HEK293 (cell line): ENCODE measurements around the gene NEURL1.
A peak's percentile ranks its signal among the peaks of the same experiment; 100 is the strongest.

Source experiments
- HIC1 ChIP-seq: fragments of 450-650 bp; formaldehyde crosslinking; IDR thresholded peaks from 2 replicates; pipeline ENCODE4 v1.5.1; 2016; ENCODE audit warnings: missing biosample characterization, missing genetic modification characterization
- KLF17 ChIP-seq: fragments of 450-650 bp; formaldehyde crosslinking; IDR thresholded peaks from 2 replicates; pipeline ENCODE4 v1.5.1; 2016; ENCODE audit warnings: missing biosample characterization, missing genetic modification characterization
- MEIS1 ChIP-seq: sonication (generic); formaldehyde crosslinking; IDR thresholded peaks from 2 replicates; pipeline ENCODE4 v1.8.1; 2022; ENCODE audit warnings: missing genetic modification reagents, mild to moderate bottlenecking, borderline replicate concordance
- PBX3 ChIP-seq: sonication (generic); formaldehyde crosslinking; IDR thresholded peaks from 2 replicates; pipeline ENCODE4 v1.8.1; 2022; ENCODE audit warnings: mild to moderate bottlenecking, moderate library complexity, missing genetic modification reagents
- RBAK ChIP-seq: fragments of 450-650 bp; formaldehyde crosslinking; IDR thresholded peaks from 2 replicates; pipeline ENCODE4 v1.5.1; 2016; ENCODE audit warnings: missing biosample characterization, missing genetic modification characterization
- SCRT2 ChIP-seq: fragments of 450-650 bp; formaldehyde crosslinking; IDR thresholded peaks from 2 replicates; pipeline ENCODE4 v1.5.1; 2016; ENCODE audit warnings: missing biosample characterization, missing genetic modification characterization
- ZFHX2 ChIP-seq: fragments of 450-650 bp; formaldehyde crosslinking; conservative IDR thresholded peaks from 2 replicates; pipeline ENCODE4 v1.5.1; 2016; ENCODE audit warnings: missing biosample characterization, missing genetic modification characterization
- ZNF350 ChIP-seq: fragments of 450-650 bp; formaldehyde crosslinking; IDR thresholded peaks from 2 replicates; pipeline ENCODE4 v1.5.0; 2017; ENCODE audit warnings: missing biosample characterization, mild to moderate bottlenecking, missing genetic modification characterization
- ZNF398 ChIP-seq: fragments of 450-650 bp; formaldehyde crosslinking; IDR thresholded peaks from 2 replicates; pipeline ENCODE4 v1.5.1; 2017; ENCODE audit warnings: missing biosample characterization, missing genetic modification characterization
- ZNF473 ChIP-seq: fragments of 450-650 bp; formaldehyde crosslinking; IDR thresholded peaks from 2 replicates; pipeline ENCODE4 v1.5.1; 2017; ENCODE audit warnings: missing biosample characterization, missing genetic modification characterization
- ZNF76 ChIP-seq: fragments of 450-650 bp; formaldehyde crosslinking; IDR thresholded peaks from 2 replicates; pipeline ENCODE4; 2016; ENCODE audit warnings: low read depth, missing biosample characterization, missing genetic modification characterization, borderline replicate concordance
- ZNF791 ChIP-seq: fragments of 450-650 bp; formaldehyde crosslinking; IDR thresholded peaks from 2 replicates; pipeline ENCODE4 v1.5.1; 2016; ENCODE audit warnings: missing biosample characterization, missing genetic modification characterization
- ZSCAN4 ChIP-seq: fragments of 450-650 bp; formaldehyde crosslinking; IDR thresholded peaks from 2 replicates; pipeline ENCODE4 v1.5.1; 2017; ENCODE audit warnings: missing biosample characterization, missing genetic modification characterization
- TF ChIP-seq, protein P1 (sequence below): fragments of 450-650 bp; formaldehyde crosslinking; IDR thresholded peaks from 2 replicates; pipeline ENCODE4 v1.5.1; 2017; ENCODE audit warnings: missing biosample characterization, missing genetic modification characterization
- TF ChIP-seq, protein P2 (sequence below): fragments of 450-650 bp; formaldehyde crosslinking; conservative IDR thresholded peaks from 2 replicates; pipeline ENCODE4 v1.5.1; 2016; ENCODE audit warnings: low read depth, missing biosample characterization, missing genetic modification characterization
- TF ChIP-seq, protein P3 (sequence below): fragments of 450-650 bp; formaldehyde crosslinking; IDR thresholded peaks from 2 replicates; pipeline ENCODE4 v1.5.1; 2016; ENCODE audit warnings: missing biosample characterization, missing genetic modification characterization
- TF ChIP-seq, protein P4 (sequence below): fragments of 450-650 bp; formaldehyde crosslinking; IDR thresholded peaks from 2 replicates; pipeline ENCODE4 v1.5.1; 2016; ENCODE audit warnings: missing biosample characterization, missing genetic modification characterization

Gene NEURL1

GRCh38 chr10:103470761-103471653, 22.5 kb upstream of the NEURL1 start (continued):
- TF ChIP-seq HIC1 (tag by site-specific recombination) (no peak), ZNF398 (tag by site-specific recombination) (peak; percentile 36; the same call in 1 of the 2 replicates), ZNF791 (no peak), ZSCAN4 (tag by site-specific recombination) (no peak), KLF17 (tag by site-specific recombination) (peak; percentile 52; the same call in 1 of the 2 replicates), ZNF76 (no peak), ZNF473 (tag by site-specific recombination) (no peak), PBX3 (CRISPR knock-in tag) (no peak), MEIS1 (CRISPR knock-in tag) (no peak), ZFHX2 (tag by site-specific recombination) (no peak), ZNF350 (tag by site-specific recombination) (no peak), SCRT2 (tag by site-specific recombination) (no peak), RBAK (tag by site-specific recombination) (no peak)
- TF ChIP-seq, protein P1, sequence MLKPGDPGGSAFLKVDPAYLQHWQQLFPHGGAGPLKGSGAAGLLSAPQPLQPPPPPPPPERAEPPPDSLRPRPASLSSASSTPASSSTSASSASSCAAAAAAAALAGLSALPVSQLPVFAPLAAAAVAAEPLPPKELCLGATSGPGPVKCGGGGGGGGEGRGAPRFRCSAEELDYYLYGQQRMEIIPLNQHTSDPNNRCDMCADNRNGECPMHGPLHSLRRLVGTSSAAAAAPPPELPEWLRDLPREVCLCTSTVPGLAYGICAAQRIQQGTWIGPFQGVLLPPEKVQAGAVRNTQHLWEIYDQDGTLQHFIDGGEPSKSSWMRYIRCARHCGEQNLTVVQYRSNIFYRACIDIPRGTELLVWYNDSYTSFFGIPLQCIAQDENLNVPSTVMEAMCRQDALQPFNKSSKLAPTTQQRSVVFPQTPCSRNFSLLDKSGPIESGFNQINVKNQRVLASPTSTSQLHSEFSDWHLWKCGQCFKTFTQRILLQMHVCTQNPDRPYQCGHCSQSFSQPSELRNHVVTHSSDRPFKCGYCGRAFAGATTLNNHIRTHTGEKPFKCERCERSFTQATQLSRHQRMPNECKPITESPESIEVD (tag by site-specific recombination): no peak
- TF ChIP-seq, protein P2, sequence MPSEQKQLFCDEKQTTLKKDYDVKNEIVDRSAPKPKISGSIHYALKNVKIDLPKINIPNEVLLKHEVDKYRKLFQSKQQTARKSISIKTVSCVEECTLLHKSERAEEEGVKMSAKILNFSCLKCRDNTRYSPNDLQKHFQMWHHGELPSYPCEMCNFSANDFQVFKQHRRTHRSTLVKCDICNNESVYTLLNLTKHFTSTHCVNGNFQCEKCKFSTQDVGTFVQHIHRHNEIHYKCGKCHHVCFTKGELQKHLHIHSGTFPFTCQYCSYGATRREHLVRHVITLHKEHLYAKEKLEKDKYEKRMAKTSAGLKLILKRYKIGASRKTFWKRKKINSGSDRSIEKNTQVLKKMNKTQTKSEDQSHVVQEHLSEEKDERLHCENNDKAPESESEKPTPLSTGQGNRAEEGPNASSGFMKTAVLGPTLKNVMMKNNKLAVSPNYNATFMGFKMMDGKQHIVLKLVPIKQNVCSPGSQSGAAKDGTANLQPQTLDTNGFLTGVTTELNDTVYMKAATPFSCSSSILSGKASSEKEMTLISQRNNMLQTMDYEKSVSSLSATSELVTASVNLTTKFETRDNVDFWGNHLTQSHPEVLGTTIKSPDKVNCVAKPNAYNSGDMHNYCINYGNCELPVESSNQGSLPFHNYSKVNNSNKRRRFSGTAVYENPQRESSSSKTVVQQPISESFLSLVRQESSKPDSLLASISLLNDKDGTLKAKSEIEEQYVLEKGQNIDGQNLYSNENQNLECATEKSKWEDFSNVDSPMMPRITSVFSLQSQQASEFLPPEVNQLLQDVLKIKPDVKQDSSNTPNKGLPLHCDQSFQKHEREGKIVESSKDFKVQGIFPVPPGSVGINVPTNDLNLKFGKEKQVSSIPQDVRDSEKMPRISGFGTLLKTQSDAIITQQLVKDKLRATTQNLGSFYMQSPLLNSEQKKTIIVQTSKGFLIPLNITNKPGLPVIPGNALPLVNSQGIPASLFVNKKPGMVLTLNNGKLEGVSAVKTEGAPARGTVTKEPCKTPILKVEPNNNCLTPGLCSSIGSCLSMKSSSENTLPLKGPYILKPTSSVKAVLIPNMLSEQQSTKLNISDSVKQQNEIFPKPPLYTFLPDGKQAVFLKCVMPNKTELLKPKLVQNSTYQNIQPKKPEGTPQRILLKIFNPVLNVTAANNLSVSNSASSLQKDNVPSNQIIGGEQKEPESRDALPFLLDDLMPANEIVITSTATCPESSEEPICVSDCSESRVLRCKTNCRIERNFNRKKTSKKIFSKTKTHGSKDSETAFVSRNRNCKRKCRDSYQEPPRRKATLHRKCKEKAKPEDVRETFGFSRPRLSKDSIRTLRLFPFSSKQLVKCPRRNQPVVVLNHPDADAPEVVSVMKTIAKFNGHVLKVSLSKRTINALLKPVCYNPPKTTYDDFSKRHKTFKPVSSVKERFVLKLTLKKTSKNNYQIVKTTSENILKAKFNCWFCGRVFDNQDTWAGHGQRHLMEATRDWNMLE: no peak
- TF ChIP-seq, protein P3, sequence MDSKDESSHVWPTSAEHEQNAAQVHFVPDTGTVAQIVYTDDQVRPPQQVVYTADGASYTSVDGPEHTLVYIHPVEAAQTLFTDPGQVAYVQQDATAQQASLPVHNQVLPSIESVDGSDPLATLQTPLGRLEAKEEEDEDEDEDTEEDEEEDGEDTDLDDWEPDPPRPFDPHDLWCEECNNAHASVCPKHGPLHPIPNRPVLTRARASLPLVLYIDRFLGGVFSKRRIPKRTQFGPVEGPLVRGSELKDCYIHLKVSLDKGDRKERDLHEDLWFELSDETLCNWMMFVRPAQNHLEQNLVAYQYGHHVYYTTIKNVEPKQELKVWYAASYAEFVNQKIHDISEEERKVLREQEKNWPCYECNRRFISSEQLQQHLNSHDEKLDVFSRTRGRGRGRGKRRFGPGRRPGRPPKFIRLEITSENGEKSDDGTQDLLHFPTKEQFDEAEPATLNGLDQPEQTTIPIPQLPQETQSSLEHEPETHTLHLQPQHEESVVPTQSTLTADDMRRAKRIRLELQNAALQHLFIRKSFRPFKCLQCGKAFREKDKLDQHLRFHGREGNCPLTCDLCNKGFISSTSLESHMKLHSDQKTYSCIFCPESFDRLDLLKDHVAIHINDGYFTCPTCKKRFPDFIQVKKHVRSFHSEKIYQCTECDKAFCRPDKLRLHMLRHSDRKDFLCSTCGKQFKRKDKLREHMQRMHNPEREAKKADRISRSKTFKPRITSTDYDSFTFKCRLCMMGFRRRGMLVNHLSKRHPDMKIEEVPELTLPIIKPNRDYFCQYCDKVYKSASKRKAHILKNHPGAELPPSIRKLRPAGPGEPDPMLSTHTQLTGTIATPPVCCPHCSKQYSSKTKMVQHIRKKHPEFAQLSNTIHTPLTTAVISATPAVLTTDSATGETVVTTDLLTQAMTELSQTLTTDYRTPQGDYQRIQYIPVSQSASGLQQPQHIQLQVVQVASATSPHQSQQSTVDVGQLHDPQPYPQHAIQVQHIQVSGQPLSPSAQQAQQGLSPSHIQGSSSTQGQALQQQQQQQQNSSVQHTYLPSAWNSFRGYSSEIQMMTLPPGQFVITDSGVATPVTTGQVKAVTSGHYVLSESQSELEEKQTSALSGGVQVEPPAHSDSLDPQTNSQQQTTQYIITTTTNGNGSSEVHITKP: peak; percentile 49
- TF ChIP-seq, protein P4, sequence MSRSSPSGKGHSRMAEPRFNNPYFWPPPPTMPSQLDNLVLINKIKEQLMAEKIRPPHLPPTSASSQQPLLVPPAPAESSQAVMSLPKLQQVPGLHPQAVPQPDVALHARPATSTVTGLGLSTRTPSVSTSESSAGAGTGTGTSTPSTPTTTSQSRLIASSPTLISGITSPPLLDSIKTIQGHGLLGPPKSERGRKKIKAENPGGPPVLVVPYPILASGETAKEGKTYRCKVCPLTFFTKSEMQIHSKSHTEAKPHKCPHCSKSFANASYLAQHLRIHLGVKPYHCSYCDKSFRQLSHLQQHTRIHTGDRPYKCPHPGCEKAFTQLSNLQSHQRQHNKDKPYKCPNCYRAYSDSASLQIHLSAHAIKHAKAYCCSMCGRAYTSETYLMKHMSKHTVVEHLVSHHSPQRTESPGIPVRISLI: no peak
